K562 (cell line): ENCODE measurements around the gene GPR152. TPM values are rescaled to one million over a fixed set of nuclear protein-coding genes. Genes with fewer than 3 reads are reported as not detected.

Experiments
- ATF1 ChIP-seq, 2 experiments: fragments of 450-650 bp in 1 of 2; IDR thresholded peaks; 2 replicates each; pipeline ENCODE4 v1.6.1; 2016; ENCODE audit warnings: missing compliant biosample characterization in 1 of 2, missing genetic modification characterization in 1 of 2
- BACH1 ChIP-seq: fragments of 200-800 bp; sonication (Bioruptor generic); IDR thresholded peaks from 2 replicates; pipeline ENCODE4 v1.6.1; 2016; ENCODE audit warnings: missing genetic modification characterization, missing compliant biosample characterization
- GABPB1 ChIP-seq: sonication (generic); formaldehyde crosslinking; IDR thresholded peaks from 2 replicates; pipeline ENCODE4 v1.8.0; 2022; ENCODE audit warnings: mild to moderate bottlenecking, missing genetic modification reagents
- HDAC2 ChIP-seq: fragments of 450-650 bp; IDR thresholded peaks from 2 replicates; pipeline ENCODE4 v1.6.1; 2016; ENCODE audit warnings: mild to moderate bottlenecking
- HEY1 ChIP-seq: fragments of 250-450 bp; sonication (Bioruptor Pico); IDR thresholded peaks from 2 replicates; pipeline ENCODE4 v1.5.0; 2020; ENCODE audit warnings: mild to moderate bottlenecking, moderate library complexity, borderline replicate concordance
- HLTF ChIP-seq: fragments of 450-650 bp; IDR thresholded peaks from 2 replicates; pipeline ENCODE4 v1.6.1; 2016
- HMGXB4 ChIP-seq: sonication (generic); formaldehyde crosslinking; IDR thresholded peaks from 2 replicates; pipeline ENCODE4 v1.8.1; 2023; ENCODE audit warnings: mild to moderate bottlenecking, missing genetic modification reagents
- MECOM ChIP-seq: fragments of 250-450 bp; sonication (Bioruptor Pico); IDR thresholded peaks from 2 replicates; pipeline ENCODE4 v1.8.0; 2022; ENCODE audit warnings: inconsistent platforms
- NFATC3 ChIP-seq: fragments of 450-650 bp; IDR thresholded peaks from 2 replicates; pipeline ENCODE4 v1.6.1; 2017; ENCODE audit warnings: mild to moderate bottlenecking
- NRF1 ChIP-seq, 2 experiments: fragments of 450-650 bp; IDR thresholded peaks in 1 of 2; conservative IDR thresholded peaks in 1 of 2; 2 replicates each; pipeline ENCODE4 v1.6.1; 2014; ENCODE audit warnings: mild to moderate bottlenecking in 2 of 2
- PURB ChIP-seq: sonication (generic); formaldehyde crosslinking; IDR thresholded peaks from 2 replicates; pipeline ENCODE4 v1.9.0; 2021; ENCODE audit warnings: low read depth, mild to moderate bottlenecking, missing genetic modification reagents
- RHOXF2B ChIP-seq: fragments of 250-450 bp; sonication (Bioruptor Pico); conservative IDR thresholded peaks from 2 replicates; pipeline ENCODE4 v1.5.1; 2021
- SAFB ChIP-seq: fragments of 200-400 bp; formaldehyde crosslinking; IDR thresholded peaks from 2 replicates; pipeline ENCODE4 v1.6.1; 2017; ENCODE audit warnings: low read depth, low read length, borderline replicate concordance
- SRSF7 ChIP-seq: fragments of 200-400 bp; formaldehyde crosslinking; optimal IDR thresholded peaks from 2 replicates; pipeline ENCODE3; 2017; ENCODE audit warnings: mild to moderate bottlenecking, low read depth, low read length
- TARDBP ChIP-seq: fragments of 450-650 bp; IDR thresholded peaks from 2 replicates; pipeline ENCODE4 v1.6.1; 2016
- TOE1 ChIP-seq, 2 experiments: fragments of 450-650 bp in 1 of 2; sonication (generic) in 1 of 2; formaldehyde crosslinking in 1 of 2; IDR thresholded peaks; 2 replicates each; pipeline versions ENCODE4 v1.7.1 to v1.8.0; 2016 to 2022; ENCODE audit warnings: borderline replicate concordance in 2 of 2, mild to moderate bottlenecking in 2 of 2, antibody characterized with exemption in 1 of 2, inconsistent platforms in 1 of 2, low read depth in 1 of 2, missing genetic modification reagents in 1 of 2, moderate library complexity in 1 of 2
- XRCC5 ChIP-seq: fragments of 200-400 bp; formaldehyde crosslinking; IDR thresholded peaks from 2 replicates; pipeline ENCODE4 v1.6.1; 2017; ENCODE audit warnings: low read depth, mild to moderate bottlenecking, low read length
- ZBTB12 ChIP-seq: fragments of 250-450 bp; sonication (Bioruptor Pico); IDR thresholded peaks from 2 replicates; pipeline ENCODE4 v1.4.0; 2020
- ZNF217 ChIP-seq: sonication (generic); formaldehyde crosslinking; IDR thresholded peaks from 2 replicates; pipeline ENCODE4 v1.8.0; 2022; ENCODE audit warnings: mild to moderate bottlenecking, missing genetic modification reagents
- polyA plus RNA-seq, 8 experiments: library from polyadenylated mRNA; depleted of rRNA in 4 of 8; stranded (reverse) in 5 of 8; unstranded in 3 of 8; fragments of >200 nt; fragmentation: Nextera tagmentation in 2 of 8; fragmentation: Illumina TruSeq in 1 of 8; extraction: Ambion mirVana in 2 of 8; extraction: Trizol in 1 of 8; gene quantifications; 2 replicates each; pipeline versions ENCODE4 v1.2.1 to v1.2.3, GENCODE V29; 2011 to 2014; ENCODE audit warnings: inconsistent platforms in 1 of 8, missing spikeins in 1 of 8
- total RNA-seq, 7 experiments: library from RNA; depleted of rRNA in 6 of 7; stranded (reverse); fragments of >200 nt in 6 of 7; fragmentation: Illumina TruSeq in 2 of 7; extraction: Trizol in 2 of 7; gene quantifications; 2 replicates each; pipeline versions ENCODE4 v1.2.1 to v1.2.3, GENCODE V29; 2011 to 2021; ENCODE audit warnings: low replicate concordance in 1 of 7
- TF ChIP-seq, protein P1 (sequence below): sonication (generic); formaldehyde crosslinking; IDR thresholded peaks from 2 replicates; pipeline ENCODE4 v1.8.0; 2022; ENCODE audit warnings: mild to moderate bottlenecking, missing genetic modification reagents
- TF ChIP-seq, protein P2 (sequence below): fragments of 450-650 bp; formaldehyde crosslinking; IDR thresholded peaks from 2 replicates; pipeline ENCODE4 v1.4.0; 2022; ENCODE audit warnings: mild to moderate bottlenecking, moderate library complexity

Gene GPR152
- total and polyA plus RNA-seq, 9 of the 15 experiments (the other 6 are each of a cell fraction or from before 2014, with no cell fraction given): not detected

GRCh38 chr11:67401495-67402191 lies 50.9 kb downstream of the GPR152 start, which contains the start of gene PPP1CA (continued):
- TF ChIP-seq ZBTB12 (CRISPR knock-in tag) (no peak), TARDBP (peak; percentile 28; the same call in 1 of the 2 replicates), SAFB (no peak), HDAC2 (no peak), HEY1 (CRISPR knock-in tag) (no peak), BACH1 (tag) (no peak), HLTF (no peak), TOE1 (IDR thresholded peaks at IDR 0.05; ENCODE audit: borderline replicate concordance) (no peak), TOE1 (CRISPR knock-in tag; IDR thresholded peaks at IDR 0.05; ENCODE audit: borderline replicate concordance, low read depth) (no peak), GABPB1 (peak; percentile 68; the same call in 1 of the 2 replicates), RHOXF2B (CRISPR knock-in tag) (no peak), XRCC5 (no peak; the same call in 1 of the 2 replicates), PURB (CRISPR knock-in tag) (no peak), NFATC3 (no peak), HMGXB4 (0 out of 2 replicates have a peak, but pooled peaks have one; percentile 65), ZNF217 (no peak), ATF1 (CRISPR knock-in tag; IDR thresholded peaks at IDR 0.05) (no peak), ATF1 (tag; IDR thresholded peaks at IDR 0.05) (peak; percentile 52; the same call in 1 of the 2 replicates), NRF1 (conservative IDR thresholded peaks at IDR 0.05 in 1 of 2, IDR thresholded peaks at IDR 0.05 in 1 of 2) (peak; percentile 11 to 24; a peak in 2 of 4 replicates), SRSF7 (no peak), MECOM (CRISPR knock-in tag) (no peak)
- TF ChIP-seq, protein P1, sequence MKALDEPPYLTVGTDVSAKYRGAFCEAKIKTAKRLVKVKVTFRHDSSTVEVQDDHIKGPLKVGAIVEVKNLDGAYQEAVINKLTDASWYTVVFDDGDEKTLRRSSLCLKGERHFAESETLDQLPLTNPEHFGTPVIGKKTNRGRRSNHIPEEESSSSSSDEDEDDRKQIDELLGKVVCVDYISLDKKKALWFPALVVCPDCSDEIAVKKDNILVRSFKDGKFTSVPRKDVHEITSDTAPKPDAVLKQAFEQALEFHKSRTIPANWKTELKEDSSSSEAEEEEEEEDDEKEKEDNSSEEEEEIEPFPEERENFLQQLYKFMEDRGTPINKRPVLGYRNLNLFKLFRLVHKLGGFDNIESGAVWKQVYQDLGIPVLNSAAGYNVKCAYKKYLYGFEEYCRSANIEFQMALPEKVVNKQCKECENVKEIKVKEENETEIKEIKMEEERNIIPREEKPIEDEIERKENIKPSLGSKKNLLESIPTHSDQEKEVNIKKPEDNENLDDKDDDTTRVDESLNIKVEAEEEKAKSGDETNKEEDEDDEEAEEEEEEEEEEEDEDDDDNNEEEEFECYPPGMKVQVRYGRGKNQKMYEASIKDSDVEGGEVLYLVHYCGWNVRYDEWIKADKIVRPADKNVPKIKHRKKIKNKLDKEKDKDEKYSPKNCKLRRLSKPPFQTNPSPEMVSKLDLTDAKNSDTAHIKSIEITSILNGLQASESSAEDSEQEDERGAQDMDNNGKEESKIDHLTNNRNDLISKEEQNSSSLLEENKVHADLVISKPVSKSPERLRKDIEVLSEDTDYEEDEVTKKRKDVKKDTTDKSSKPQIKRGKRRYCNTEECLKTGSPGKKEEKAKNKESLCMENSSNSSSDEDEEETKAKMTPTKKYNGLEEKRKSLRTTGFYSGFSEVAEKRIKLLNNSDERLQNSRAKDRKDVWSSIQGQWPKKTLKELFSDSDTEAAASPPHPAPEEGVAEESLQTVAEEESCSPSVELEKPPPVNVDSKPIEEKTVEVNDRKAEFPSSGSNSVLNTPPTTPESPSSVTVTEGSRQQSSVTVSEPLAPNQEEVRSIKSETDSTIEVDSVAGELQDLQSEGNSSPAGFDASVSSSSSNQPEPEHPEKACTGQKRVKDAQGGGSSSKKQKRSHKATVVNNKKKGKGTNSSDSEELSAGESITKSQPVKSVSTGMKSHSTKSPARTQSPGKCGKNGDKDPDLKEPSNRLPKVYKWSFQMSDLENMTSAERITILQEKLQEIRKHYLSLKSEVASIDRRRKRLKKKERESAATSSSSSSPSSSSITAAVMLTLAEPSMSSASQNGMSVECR: peak; percentile 62; the same call in 1 of the 2 replicates
- TF ChIP-seq, protein P2, sequence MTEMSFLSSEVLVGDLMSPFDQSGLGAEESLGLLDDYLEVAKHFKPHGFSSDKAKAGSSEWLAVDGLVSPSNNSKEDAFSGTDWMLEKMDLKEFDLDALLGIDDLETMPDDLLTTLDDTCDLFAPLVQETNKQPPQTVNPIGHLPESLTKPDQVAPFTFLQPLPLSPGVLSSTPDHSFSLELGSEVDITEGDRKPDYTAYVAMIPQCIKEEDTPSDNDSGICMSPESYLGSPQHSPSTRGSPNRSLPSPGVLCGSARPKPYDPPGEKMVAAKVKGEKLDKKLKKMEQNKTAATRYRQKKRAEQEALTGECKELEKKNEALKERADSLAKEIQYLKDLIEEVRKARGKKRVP (CRISPR knock-in tag): no peak
